ENCODE results near the gene PRRT4. TPM values are rescaled to one million over a fixed set of nuclear protein-coding genes. Genes with fewer than 3 reads are reported as not detected.

The PRRT4 gene
- total and polyA plus RNA-seq, 9 donors = 7.8 to 22.0 (median 17.0) TPM

DNA sequence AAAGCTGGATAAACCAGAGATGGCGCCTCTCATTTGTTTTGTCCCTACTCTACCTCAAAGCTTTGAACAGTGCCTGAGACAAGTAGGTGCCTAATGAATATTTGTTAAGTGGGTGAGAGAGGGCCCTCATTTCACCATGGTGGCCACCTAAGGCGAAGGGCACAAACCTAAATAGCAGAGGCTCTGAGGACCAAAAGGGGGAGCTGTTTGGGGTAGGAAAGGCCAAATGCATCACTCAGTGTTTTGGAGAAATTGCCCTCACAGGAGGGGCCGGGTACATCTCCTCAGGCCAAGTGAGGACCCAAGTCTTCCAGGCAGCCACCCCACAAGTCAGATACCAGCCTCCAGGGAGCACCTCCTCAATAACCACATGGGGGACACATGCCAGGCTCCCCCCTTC lies 34.3 kb upstream of the PRRT4 start:
- no peaks in the 10 kb centered on the region for H3K27me3 ChIP-seq (ENCODE audit: control insufficient read depth, insufficient read depth, low read length)
- H3K27ac ChIP-seq (ENCODE audit: low read length) = no peak overlapping the region
- DNase-seq = no peak
- H3K4me3 ChIP-seq (ENCODE audit: low read length) = no peak overlapping the region
- peaks cover 78% of the 10 kb centered on the region for H3K36me3 ChIP-seq (ENCODE audit: control insufficient read depth, insufficient read depth, low read length)
- no peaks in the 10 kb centered on the region for H3K4me1 ChIP-seq (ENCODE audit: control insufficient read depth, insufficient read depth, low read length)
- 66% methylated on average over 2 of the region's 3 CpGs for WGBS (ENCODE audit: insufficient coverage)
- no peaks in the 10 kb centered on the region for H3K9me3 ChIP-seq (replicated peaks; ENCODE audit: control insufficient read depth, low read depth, low read length)

DNA sequence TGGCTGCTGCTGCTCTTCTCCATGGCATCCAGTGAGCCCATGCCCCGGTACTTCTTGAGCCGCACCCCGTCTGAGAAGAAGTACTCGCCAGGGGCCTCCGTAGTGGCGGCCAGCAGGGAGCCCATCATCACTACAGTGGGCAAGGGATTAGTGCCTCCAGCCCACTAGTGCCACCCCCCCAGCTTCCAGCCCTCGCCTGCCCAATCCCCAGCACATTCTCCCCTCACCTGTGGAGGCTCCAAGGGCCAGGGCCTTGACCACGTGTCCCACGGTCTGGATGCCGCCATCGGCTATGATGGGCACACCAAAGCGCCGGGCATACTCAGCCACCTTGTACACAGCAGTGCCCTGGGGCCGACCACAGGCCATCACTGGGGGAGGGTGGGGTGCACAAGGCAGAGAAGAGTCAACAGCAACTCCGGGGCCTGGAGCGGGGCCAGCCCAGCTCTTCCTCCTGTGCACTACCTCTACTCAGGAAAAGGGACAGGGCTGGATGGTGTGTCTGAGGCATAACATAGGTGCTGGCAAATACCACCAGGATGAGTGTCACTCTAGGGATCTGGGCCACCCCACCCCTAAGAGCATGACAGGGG lies 33.5 kb upstream of the PRRT4 start:
- Histone ChIP-seq H3K36me3 (ENCODE audit: control insufficient read depth, insufficient read depth, low read length) (peaks cover 71% of the 10 kb centered on the region), H3K27me3 (ENCODE audit: control insufficient read depth, insufficient read depth, low read length) (no peaks in the 10 kb centered on the region), H3K4me3 (ENCODE audit: low read length) (no peak overlapping the region), H3K9me3 (replicated peaks; ENCODE audit: control insufficient read depth, low read depth, low read length) (no peaks in the 10 kb centered on the region), H3K27ac (ENCODE audit: low read length) (no peak overlapping the region), H3K4me1 (ENCODE audit: control insufficient read depth, insufficient read depth, low read length) (no peaks in the 10 kb centered on the region)
- 96% methylated on average over 13 of the region's 16 CpGs for whole genome bisulfite sequencing (ENCODE audit: insufficient coverage)
- no peak for DNase-seq

DNA sequence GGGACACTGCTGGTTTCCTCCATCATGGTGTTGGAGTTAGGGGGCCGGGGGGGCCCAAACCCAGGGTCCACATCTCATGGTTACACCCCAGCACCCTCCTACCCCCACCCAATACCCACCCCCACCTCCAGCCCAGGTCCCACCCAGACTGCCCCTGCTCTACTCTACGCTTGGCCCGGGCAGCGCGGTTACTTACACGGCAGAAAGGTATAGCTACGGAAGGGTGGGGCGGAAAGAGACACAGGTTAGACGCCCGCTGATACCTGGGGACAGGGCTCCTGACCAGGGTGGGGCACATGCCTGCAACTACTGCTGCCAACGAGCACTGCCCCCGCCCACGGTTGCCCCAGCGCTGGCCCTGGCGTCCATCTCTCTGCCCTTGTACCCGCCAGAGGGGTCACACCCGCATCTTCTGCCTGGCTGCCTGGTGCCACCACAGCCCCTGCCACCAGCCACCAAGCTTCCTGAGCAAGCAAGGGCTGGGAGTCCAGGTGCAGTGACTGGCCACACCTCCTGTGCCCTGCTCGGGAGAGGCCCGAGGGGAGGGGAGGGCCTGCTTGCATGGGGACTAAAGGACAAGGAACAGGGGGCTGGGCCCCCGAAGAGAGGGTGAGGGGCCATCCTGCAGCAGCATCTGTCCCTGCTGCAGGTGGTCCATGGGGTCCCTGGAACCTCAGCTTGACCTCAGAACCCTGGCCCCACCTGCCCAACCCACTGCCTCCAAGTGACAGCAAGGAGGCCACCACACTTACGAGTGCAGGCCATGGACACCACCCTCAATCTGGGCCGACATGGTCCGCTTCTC lies 32.2 kb upstream of the PRRT4 start:
- Histone ChIP-seq H3K4me1 (ENCODE audit: control insufficient read depth, insufficient read depth, low read length) (peaks cover 4% of the 10 kb centered on the region), H3K9me3 (replicated peaks; ENCODE audit: control insufficient read depth, low read depth, low read length) (no peaks in the 10 kb centered on the region), H3K4me3 (ENCODE audit: low read length) (no peak overlapping the region), H3K27me3 (ENCODE audit: control insufficient read depth, insufficient read depth, low read length) (peaks cover 3% of the 10 kb centered on the region), H3K36me3 (ENCODE audit: control insufficient read depth, insufficient read depth, low read length) (peaks cover 68% of the 10 kb centered on the region), H3K27ac (ENCODE audit: low read length) (no peak overlapping the region)
- no peak for DNase-seq
- 92% methylated on average over 18 of the region's 23 CpGs for WGBS (ENCODE audit: insufficient coverage)

GRCh38 chr7:128392446-128393327 lies 31.2 kb upstream of the PRRT4 start:
- H3K36me3 ChIP-seq (ENCODE audit: control insufficient read depth, insufficient read depth, low read length) = peaks cover 57% of the 10 kb centered on the region
- H3K4me1 ChIP-seq (ENCODE audit: control insufficient read depth, insufficient read depth, low read length) = peaks cover 4% of the 10 kb centered on the region
- 90% methylated on average over 12 of the region's 18 CpGs for WGBS (ENCODE audit: insufficient coverage)

DNA sequence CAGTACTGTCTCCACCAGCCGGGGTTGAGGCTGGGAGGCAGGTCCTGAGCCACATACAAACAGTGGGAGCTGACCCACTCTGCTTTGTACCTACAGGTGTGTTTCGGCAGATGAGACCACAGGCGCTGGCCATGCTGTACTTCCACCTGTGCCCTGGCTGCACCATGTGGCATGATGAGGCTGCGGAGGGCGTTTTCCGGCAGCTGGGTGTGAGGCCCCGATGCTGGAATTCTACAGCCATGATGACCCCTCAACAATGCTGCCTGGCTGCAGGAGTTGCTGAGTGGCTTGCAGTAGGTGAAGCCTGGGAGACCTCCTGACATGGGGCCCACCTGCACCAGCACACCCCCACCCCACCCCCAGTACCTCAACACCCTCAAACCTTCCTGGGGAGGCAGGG lies 30.3 kb upstream of the PRRT4 start:
- Histone ChIP-seq H3K4me1 (ENCODE audit: control insufficient read depth, insufficient read depth, low read length) (peaks cover 9% of the 10 kb centered on the region), H3K27me3 (ENCODE audit: control insufficient read depth, insufficient read depth, low read length) (peaks cover 12% of the 10 kb centered on the region), H3K4me3 (ENCODE audit: low read length) (no peak overlapping the region), H3K9me3 (replicated peaks; ENCODE audit: control insufficient read depth, low read depth, low read length) (no peaks in the 10 kb centered on the region), H3K36me3 (ENCODE audit: control insufficient read depth, insufficient read depth, low read length) (peaks cover 48% of the 10 kb centered on the region), H3K27ac (ENCODE audit: low read length) (no peak overlapping the region)
- WGBS (ENCODE audit: insufficient coverage) = 100% methylated on average over 4 of the region's 7 CpGs
- no peak for DNase-seq

More at GRCh38 chr7:128392446-128393327, 31.2 kb upstream of the PRRT4 start:
- no peak for DNase-seq
- H3K27me3 ChIP-seq (ENCODE audit: control insufficient read depth, insufficient read depth, low read length) = peaks cover 12% of the 10 kb centered on the region
- no peak overlapping the region for H3K4me3 ChIP-seq (ENCODE audit: low read length)
- no peaks in the 10 kb centered on the region for H3K9me3 ChIP-seq (replicated peaks; ENCODE audit: control insufficient read depth, low read depth, low read length)
- H3K27ac ChIP-seq (ENCODE audit: low read length) = no peak overlapping the region

- H3K4me1 ChIP-seq (ENCODE audit: control insufficient read depth, insufficient read depth, low read length) = peaks cover 9% of the 10 kb centered on the region
- H3K9me3 ChIP-seq (replicated peaks; ENCODE audit: control insufficient read depth, low read depth, low read length) = no peaks in the 10 kb centered on the region
- peaks cover 41% of the 10 kb centered on the region for H3K36me3 ChIP-seq (ENCODE audit: control insufficient read depth, insufficient read depth, low read length)
- no peak for DNase-seq
- no peak overlapping the region for H3K4me3 ChIP-seq (ENCODE audit: low read length)
- no peak overlapping the region for H3K27ac ChIP-seq (ENCODE audit: low read length)
- WGBS (ENCODE audit: insufficient coverage) = 71% methylated on average over 3 of the region's 3 CpGs
- H3K27me3 ChIP-seq (ENCODE audit: control insufficient read depth, insufficient read depth, low read length) = peaks cover 12% of the 10 kb centered on the region
Measured at GRCh38 chr7:128390871-128391565, 29.5 kb upstream of the PRRT4 start.

DNA sequence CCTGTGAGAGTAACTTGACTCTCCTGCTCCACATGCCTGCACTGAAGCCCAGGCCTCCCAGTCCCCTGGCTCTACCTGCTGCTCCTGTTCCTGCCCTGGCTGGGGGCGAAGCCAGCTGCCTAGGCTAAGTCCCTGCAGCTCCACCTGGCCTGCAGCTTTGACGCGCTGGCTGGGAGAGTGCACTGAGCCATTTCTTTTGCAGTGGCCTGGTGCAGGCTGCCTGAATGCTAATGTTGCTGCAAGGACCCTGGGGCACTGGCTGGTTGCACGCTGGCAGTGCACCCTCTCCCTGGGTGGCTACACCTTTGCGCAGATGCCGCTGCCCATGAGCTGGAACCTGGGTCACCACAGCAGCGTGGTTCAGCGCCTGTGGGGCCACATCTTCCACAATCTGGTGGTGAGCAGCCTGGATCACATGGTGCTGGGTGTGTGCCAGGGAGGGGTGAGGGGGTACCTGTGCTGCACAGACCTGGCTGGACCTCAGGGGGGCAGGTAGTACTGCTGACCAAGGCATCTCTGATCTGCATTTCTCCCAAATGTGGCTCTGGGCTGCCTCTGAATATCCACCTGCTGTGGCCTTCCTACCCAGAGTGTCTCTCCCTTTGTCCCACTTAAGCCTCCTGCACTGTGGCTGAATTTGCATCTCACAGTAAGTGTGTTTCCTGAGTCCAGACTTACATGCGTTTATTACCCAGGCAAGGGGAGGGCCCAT lies 28.3 kb upstream of the PRRT4 start:
- H3K4me3 ChIP-seq (ENCODE audit: low read length) = no peak overlapping the region
- H3K27me3 ChIP-seq (ENCODE audit: control insufficient read depth, insufficient read depth, low read length) = peaks cover 12% of the 10 kb centered on the region
- 63% methylated on average over 7 of the region's 9 CpGs for WGBS (ENCODE audit: insufficient coverage)
- peaks cover 28% of the 10 kb centered on the region for H3K36me3 ChIP-seq (ENCODE audit: control insufficient read depth, insufficient read depth, low read length)
- H3K9me3 ChIP-seq (replicated peaks; ENCODE audit: control insufficient read depth, low read depth, low read length) = no peaks in the 10 kb centered on the region
- H3K4me1 ChIP-seq (ENCODE audit: control insufficient read depth, insufficient read depth, low read length) = peaks cover 9% of the 10 kb centered on the region
- no peak for DNase-seq
- no peak overlapping the region for H3K27ac ChIP-seq (ENCODE audit: low read length)

DNA sequence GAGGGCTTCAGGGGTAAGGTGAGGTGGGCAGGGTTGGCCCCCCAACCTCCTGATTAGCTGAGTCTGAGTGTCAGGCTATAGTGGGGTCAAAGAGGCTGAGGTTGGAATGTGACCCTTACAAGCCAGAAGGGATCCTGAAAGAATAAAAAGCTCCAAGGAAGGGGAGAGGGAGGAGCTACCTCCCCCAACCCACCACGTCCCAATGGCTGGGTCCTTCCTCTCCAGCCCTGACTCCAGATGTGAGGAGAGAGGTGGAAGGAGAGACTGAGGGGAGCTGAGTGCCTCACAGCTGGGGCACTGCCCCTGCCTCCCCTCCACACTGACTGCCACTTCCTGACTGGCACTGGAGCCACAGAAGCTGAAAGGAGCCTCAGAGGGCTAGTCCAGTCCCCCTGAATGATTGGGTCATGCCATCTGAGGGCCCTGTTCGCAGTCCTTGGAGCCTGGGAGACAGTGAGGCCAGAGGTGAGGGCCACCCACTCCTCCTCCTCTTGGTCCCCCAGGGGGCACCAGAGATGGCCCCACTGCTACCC lies 27.7 kb upstream of the PRRT4 start:
- DNase-seq = no peak
- no CpG with 5 or more reads among the region's 2 CpGs for WGBS (ENCODE audit: insufficient coverage)
- Histone ChIP-seq H3K27me3 (ENCODE audit: control insufficient read depth, insufficient read depth, low read length) (peaks cover 12% of the 10 kb centered on the region), H3K27ac (ENCODE audit: low read length) (no peak overlapping the region), H3K4me1 (ENCODE audit: control insufficient read depth, insufficient read depth, low read length) (peaks cover 14% of the 10 kb centered on the region), H3K36me3 (ENCODE audit: control insufficient read depth, insufficient read depth, low read length) (peaks cover 23% of the 10 kb centered on the region), H3K9me3 (replicated peaks; ENCODE audit: control insufficient read depth, low read depth, low read length) (no peaks in the 10 kb centered on the region), H3K4me3 (ENCODE audit: low read length) (no peak overlapping the region)

- H3K4me1 ChIP-seq (ENCODE audit: control insufficient read depth, insufficient read depth, low read length) = peaks cover 18% of the 10 kb centered on the region
- no CpG with 5 or more reads among the region's 3 CpGs for WGBS (ENCODE audit: insufficient coverage)
- no peak overlapping the region for H3K4me3 ChIP-seq (ENCODE audit: low read length)
- H3K27ac ChIP-seq (ENCODE audit: low read length) = no peak overlapping the region
- H3K27me3 ChIP-seq (ENCODE audit: control insufficient read depth, insufficient read depth, low read length) = peaks cover 12% of the 10 kb centered on the region
- H3K9me3 ChIP-seq (replicated peaks; ENCODE audit: control insufficient read depth, low read depth, low read length) = no peaks in the 10 kb centered on the region
- peaks cover 14% of the 10 kb centered on the region for H3K36me3 ChIP-seq (ENCODE audit: control insufficient read depth, insufficient read depth, low read length)
- DNase-seq = no peak
Measured at GRCh38 chr7:128388145-128388485, 26.6 kb upstream of the PRRT4 start.
